ENCODE data around the gene NUMB.
"Not testable (repeated sequence)": the region's sequence is repeated elsewhere in the genome, so short reads cannot be mapped to it uniquely, and the experiment has no call there.

NUMB gene

GRCh38 chr14:73344319-73344718 is 114.0 kb downstream of the NUMB start:
- DNase-seq, result peak; percentile 91

DNA sequence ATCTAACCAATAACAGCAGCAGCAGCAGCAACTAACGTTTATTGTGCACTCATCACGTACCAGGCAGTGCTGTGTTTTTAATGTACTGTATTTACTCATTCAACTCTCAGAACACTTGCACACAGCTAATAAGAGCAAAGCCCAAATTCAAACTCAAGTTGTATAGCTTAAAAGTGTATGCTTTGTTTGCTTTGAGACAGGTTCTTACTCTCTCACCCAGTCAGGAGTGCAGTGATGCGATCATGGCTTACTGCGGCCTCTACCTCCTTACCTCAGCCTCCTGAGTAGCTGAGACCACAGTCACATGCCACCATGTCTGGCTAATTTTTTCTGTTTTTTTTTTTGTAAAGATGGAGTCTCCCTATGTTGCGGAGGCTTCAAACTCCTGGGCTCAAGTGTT is 115.7 kb downstream of the NUMB start:
- DNase-seq, result peak; percentile 52

DNA sequence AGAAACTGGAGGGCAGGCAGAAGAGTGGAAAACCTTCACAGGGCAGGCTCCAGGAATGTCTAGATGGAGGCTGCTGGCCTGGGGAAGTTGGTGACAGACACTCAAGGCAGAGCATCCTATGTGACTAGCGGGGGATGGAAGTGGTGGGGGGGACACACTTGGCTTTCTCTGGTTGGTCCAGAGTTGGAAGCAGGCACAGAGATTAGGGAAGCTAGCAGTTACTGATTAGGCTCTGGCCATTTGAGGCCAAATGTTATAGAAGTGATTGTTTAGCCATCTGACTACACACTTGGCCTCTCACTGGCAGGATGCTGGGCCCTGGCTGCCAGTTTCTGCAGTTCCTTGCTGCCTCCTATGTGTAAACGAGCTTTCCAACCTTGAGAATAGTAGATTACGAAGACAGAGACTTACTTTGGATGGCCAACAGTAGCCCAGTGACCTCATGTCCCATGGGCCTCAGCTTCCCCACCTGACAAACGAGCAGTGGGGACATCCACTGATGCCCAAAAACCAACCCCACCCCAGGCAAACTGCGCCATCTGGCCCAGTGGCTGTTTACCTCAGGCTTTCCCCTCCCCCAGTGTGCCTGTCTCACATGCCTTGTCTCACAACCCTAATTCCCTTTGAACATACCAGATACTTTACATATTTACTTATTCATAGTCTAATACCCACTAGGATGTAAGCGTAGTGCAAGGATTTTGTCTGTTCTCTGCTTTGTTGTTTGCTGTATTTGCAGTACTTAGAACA is 118.3 kb downstream of the NUMB start:
- DNase-seq, result peak; percentile 95

- peak; percentile 32 for DNase-seq
Observed at GRCh38 chr14:73339206-73339605, 119.1 kb downstream of the NUMB start.

GRCh38 chr14:73338551-73338950 is 119.8 kb downstream of the NUMB start:
- DNase-seq, result no peak

DNA sequence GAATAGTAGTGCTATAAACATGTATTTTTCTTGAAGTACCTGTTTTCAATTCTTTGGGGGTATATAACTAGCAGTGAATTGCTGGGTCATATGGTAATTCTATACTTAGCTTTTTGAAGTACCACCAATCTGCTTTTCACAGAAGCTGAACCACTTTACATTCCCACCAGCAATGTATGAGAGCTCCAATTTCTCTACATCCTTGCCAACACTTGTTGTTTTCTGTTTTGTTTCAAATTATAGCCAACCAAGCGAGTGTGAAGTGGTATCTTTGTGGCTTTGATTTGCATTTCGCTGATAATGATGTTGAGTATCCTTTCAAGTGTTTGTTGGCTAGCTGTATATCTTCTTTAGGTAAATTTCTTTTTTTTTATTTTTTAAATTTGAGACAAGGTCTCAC is 125.3 kb downstream of the NUMB start:
- no peak for DNase-seq

DNA sequence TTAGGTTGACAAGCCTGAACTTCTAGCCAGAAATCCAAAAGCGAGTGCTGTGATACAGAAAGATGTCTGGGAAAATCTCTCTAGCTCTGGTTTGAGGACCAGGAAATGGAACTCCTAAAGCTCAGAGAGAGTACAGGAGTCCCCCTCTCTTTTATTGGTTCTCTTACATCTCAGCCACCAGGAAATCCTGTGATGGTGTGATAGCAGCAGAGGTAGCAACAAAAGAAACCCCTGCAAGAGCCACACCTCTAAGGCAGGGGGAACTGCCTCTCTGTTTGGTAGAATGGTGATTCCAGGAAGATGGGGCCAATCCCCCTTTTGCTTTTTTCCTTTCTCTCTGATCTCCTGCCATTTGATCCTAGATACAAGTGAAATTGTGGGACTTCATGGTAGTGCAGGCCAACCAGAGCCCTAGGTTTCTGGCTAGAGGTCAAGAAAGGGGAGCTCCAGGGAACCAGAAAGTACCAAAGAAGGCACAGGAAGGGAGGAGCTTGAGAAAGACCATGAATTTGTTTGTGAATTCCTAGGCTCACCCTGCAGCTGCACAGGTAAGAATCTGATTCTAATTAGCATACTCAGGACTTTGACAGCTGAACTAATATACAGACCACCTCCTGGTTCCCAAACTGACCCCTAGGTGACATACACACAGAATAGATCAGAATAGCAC is 132.6 kb downstream of the NUMB start:
- DNase-seq, result no peak

GRCh38 chr14:73325063-73325462 is 133.3 kb downstream of the NUMB start:
- no peak for DNase-seq

DNA sequence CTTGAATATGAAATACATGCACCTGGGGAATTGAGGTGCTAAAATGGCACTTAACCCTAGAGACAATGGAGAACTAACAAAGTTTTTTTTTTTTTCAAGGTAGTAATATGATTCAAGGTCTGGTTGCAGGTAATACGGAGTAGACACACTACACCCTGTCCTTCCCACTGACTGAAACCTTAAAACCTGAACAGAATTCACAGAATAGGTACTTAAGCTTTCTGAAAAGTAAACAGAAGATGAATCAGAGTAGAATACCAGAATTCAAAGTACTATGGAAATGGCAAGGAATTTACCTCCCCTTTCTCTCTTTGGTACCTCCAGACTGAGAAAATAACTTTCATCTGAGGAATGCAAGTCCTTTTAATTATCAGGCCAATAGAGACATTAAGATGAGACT is 133.8 kb downstream of the NUMB start:
- no peak for DNase-seq

DNA sequence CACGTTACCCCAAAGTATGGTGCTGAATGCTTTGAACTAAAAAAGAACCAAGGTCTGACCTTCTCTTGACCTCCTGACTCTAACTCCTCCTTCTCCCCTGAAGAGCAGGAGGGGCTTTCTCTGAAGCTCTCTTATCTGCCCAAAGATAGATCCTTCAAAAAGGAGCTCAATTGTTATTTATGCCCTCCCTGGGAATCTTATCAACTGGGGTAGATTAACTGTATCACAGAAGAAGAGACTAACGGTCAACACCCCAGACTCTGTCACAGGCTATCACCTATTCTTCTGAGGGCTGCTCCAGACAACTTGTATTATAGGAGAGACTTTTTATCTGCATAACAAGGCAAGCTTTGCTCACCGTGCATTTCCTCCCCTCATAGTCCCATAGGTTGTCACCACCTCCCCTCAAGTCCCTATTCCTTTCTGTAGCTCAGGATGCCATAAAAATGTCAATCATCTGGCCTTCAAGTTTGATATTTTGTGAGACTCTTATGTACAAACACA is 134.4 kb downstream of the NUMB start:
- peak; percentile 24 for DNase-seq

DNA sequence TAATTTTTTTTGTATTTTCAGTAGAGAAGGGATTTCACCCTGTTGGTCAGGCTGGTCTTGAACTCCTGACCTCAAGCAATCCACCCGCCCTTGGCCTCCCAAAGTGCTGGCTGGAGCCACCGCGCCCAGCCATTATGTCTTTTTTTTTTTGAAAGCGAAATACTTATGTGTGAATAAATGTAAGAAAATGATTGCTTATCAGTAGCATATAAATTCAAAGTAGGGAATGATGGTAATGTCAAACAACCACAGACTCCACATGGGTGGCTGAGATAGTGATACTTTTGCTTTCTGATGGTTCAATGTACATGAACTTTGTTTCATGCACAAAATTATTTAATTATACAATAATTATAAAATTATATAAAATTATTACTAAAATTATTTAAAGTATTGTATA is 145.2 kb downstream of the NUMB start:
- DNase-seq, result no peak

DNA sequence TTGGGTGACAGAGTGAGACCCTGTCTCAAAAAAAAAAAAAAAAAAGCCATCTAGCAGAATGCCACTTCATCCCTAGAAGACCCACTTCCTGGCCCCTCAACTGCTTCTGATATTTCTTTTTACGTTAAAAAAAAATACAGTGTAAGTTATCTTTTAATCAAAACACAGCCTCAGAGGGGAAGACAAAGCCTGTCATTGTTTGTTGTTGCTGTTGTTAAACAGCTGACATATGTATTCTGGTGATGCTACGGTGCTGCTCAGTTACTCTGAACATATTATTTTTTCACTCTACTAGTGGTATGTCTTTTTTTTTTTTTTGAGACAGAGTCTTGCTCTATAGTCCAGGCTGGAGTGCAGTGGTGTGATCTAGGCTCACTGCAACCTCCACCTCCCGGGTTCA is 145.7 kb downstream of the NUMB start:
- DNase-seq, result no peak

DNA sequence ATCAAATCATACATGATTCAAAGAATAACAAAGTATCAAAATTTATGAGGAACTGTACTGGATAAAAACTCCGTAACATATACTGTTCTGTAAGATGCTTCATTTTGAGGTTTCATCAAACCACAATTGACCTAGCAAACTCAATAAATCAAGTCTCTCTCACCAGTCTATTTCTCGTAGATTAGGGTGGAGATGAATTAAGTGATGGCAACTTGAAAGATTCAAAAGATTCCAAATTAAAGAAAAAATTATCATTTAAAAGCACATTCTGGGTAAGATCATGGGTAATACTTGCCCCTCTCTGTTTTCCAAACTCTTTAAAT is 146.7 kb downstream of the NUMB start:
- DNase-seq, result no peak

GRCh38 chr14:73309207-73309606 is 149.1 kb downstream of the NUMB start:
- not testable (repeated sequence) for DNase-seq

GRCh38 chr14:73307261-73307660 is 151.1 kb downstream of the NUMB start:
- no peak for DNase-seq

- no peak for DNase-seq
Observed at GRCh38 chr14:73305499-73305898, 152.8 kb downstream of the NUMB start.

- DNase-seq, result peak; percentile 91
Observed at GRCh38 chr14:73295198-73295796, 163.0 kb downstream of the NUMB start.

DNA sequence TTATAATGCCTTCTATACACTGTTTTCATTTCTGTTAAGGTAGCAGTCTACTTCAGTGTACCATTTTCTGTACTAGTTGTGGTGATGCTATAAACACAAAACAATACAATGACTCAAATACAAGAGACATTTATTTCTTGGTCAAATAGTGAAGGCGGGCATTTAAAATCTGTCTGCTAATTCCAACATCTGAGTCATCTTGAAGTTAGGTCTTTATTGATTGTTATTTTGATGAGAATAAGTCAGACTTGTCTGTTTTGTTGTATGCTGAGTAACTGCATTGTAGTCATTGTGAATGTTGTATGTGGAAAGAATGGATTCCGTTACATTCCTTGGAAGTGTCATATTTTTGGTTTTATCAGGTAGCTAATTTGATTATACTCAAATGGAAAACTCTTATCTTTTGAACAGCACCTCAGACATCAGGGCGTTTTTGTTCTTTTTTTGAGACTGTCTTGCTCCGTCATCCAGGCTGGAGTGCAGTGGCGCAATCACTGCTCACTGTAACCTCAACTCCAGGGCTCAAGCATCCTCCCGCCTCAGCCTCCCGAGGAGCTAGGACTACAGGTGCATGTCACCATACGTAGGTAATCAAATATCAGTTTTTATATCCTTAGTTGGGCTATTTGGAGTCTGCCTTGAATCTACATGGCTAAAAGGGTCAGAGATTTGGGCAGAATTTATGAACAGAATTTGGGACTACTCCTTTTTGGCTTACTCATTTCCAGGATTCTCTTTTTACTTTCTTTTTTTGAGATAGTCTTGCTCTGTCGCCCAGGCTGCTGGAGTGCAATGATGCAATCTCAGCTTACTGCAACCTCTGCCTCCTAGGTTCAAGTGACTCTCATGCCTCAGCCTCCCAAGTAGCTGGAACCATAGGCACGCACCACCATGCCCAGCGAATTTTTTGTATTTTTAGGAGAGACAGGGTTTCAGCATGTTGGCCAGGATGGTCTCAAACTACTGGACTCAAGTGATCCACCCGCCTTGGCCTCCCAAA is 164.3 kb downstream of the NUMB start:
- DNase-seq, result no peak

GRCh38 chr14:73290279-73290678 is 168.1 kb downstream of the NUMB start:
- no peak for DNase-seq

DNA sequence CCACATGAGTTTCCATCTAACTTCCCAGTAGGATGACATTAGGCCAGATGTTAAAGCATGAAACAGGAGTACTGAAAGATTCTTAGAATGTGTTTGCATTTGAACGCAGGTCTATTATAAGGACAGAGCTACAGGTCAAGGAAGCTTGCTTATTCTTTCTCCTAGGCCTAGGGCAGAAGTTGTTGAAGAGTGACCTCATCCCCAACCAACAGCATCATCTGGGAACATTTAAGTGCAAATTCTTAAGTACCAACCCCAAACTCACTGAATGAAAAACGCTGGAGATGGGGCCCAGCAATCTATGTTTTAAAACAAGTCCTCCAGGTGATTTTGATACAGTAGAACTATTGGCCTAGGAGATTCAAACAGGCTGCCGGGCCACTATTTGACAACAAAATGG is 168.6 kb downstream of the NUMB start:
- no peak for DNase-seq

DNA sequence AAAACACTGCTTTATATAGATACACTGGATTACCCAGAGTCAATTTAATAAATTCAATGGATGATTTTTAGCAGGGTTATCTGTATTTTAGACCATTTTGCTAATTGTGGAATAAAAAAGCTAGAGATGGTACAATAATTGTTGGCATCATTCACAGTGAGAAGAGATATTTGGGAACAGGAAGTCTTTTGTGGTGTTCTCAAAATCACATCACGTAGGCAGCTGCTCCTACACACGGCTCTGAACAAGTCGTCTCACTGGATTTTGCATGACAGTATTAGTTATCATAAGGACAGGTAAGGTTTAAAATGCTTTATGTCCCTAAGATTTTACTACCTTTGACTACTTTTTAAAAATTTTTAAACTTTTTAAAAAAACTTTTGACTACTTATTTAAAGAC is 169.0 kb downstream of the NUMB start:
- DNase-seq, result no peak

- no peak for DNase-seq
Observed at GRCh38 chr14:73287071-73287470, 171.3 kb downstream of the NUMB start.

DNA sequence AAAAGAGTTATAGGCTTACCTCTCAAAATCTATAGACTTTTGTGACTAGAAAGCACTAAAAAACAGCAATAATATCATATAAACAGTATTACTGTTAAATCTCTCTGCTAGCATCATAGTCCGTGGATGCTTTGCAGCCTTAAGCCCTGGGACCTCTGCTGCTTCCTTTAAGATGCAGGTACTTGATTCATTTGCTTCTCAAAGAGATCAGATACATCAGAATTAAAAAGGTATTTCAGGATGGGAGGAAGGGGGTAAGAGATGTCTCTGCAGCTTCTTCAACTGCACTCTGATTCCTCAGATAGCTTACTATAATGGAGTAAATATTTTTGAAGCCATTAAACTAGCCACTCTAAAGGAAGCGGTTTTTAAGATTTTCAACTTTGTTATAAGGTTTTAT is 171.7 kb downstream of the NUMB start:
- no peak for DNase-seq

All from NCI-H82 (cell line).